ENCODE data around the gene QDPR. TPM values are rescaled to one million over a fixed set of nuclear protein-coding genes. Genes with fewer than 3 reads are reported as not detected.

QDPR gene
- total RNA-seq, 1 experiment from 2014 or later, result 39.5 TPM

- TF ChIP-seq ATF3 (IDR thresholded peaks at IDR 0.05), result no peak
- TF ChIP-seq ZNF274 (IDR thresholded peaks at IDR 0.05; ENCODE audit: low read depth, low read length), result no peak
- no peak for TF ChIP-seq EZH2 (IDR thresholded peaks at IDR 0.05)
- TF ChIP-seq EGR1 (IDR thresholded peaks at IDR 0.05; ENCODE audit: low read depth), result no peak
- TF ChIP-seq CBX3 (IDR thresholded peaks at IDR 0.05; ENCODE audit: low read depth), result no peak
These were observed 19.7 kb downstream of the QDPR start (continued) for GRCh38 chr4:17492058-17492741.

- Histone ChIP-seq H3K9me2 (ENCODE audit: insufficient read depth) (no peaks in the 10 kb centered on the region), H3K27me3 (ENCODE audit: insufficient read depth, low read length) (no peaks in the 10 kb centered on the region), H3K79me2 (ENCODE audit: insufficient read depth, low read length) (peaks cover 24% of the 10 kb centered on the region; the same call in 1 of the 2 replicates), H3K36me3 (ENCODE audit: control insufficient read depth in 1 of 2, insufficient read depth in 2 of 2, low read length in 2 of 2) (peaks cover 20 to 30% of the 10 kb centered on the region in 2 experiments), H3K27ac (ENCODE audit: low read depth, low read length) (no peak overlapping the region), H3K4me1 (ENCODE audit: control insufficient read depth in 1 of 2, insufficient read depth in 2 of 2, low read length in 2 of 2) (peaks cover 0 to 10% of the 10 kb centered on the region in 2 experiments; a peak in 1 of 4 replicates), H3K4me3 (replicated peaks in 1 of 2; ENCODE audit: low read depth in 1 of 2, low read length in 2 of 2) (no peak overlapping the region), H3K4me2 (ENCODE audit: low read length) (no peak overlapping the region), H3K9ac (ENCODE audit: low read length) (no peak overlapping the region), H4K20me1 (ENCODE audit: insufficient read depth) (no peaks in the 10 kb centered on the region; the same call in 1 of the 2 replicates), H2AFZ (ENCODE audit: low read depth, low read length, poor library complexity, severe bottlenecking) (no peak overlapping the region), H3K9me3 (ENCODE audit: control insufficient read depth in 1 of 2, insufficient read depth in 1 of 2, low read depth in 1 of 2, low read length in 2 of 2) (no peaks in the 10 kb centered on the region)
- no TSS peak for BruUV-seq (replicated peaks)
- DNase-seq (ENCODE audit: low read depth, low spot score), result no peak
- RAD21 ChIA-PET (ENCODE audit: low non-redundant PET in 1 of 2, low total read pairs in 2 of 2, uncharacterized antibody in 2 of 2, unreplicated experiment in 2 of 2), result no interaction called here
- ATAC-seq, result no peak
- CTCF ChIA-PET, result no interaction called here
- TF ChIP-seq YY1 (IDR thresholded peaks at IDR 0.05; ENCODE audit: extremely low read depth, insufficient replicate concordance, low read depth, low read length) (no peak), SIN3A (IDR thresholded peaks at IDR 0.05; ENCODE audit: low read depth) (no peak), MAX (IDR thresholded peaks at IDR 0.05) (no peak), FOSL1 (IDR thresholded peaks at IDR 0.05; ENCODE audit: low read depth) (no peak), ATF3 (IDR thresholded peaks at IDR 0.05) (no peak), REST (IDR thresholded peaks at IDR 0.05; ENCODE audit: low read depth) (no peak), ZNF274 (IDR thresholded peaks at IDR 0.05; ENCODE audit: low read depth, low read length) (no peak), ZBTB33 (IDR thresholded peaks at IDR 0.05; ENCODE audit: extremely low read depth, insufficient replicate concordance, low read length) (no peak)
- POLR2A ChIA-PET, result no interaction called here
- intact Hi-C loops (cut with micrococcal nuclease), result no loop called here
These were observed 20.7 kb downstream of the QDPR start for GRCh38 chr4:17491196-17491595.
